ENCODE results near the gene RASGEF1B. TPM values are rescaled to one million over a fixed set of nuclear protein-coding genes. Genes with fewer than 3 reads are reported as not detected.

RASGEF1B gene
- total and polyA plus RNA-seq, 2 experiments from 2014 or later: 2.8 to 5.2 TPM

DNA sequence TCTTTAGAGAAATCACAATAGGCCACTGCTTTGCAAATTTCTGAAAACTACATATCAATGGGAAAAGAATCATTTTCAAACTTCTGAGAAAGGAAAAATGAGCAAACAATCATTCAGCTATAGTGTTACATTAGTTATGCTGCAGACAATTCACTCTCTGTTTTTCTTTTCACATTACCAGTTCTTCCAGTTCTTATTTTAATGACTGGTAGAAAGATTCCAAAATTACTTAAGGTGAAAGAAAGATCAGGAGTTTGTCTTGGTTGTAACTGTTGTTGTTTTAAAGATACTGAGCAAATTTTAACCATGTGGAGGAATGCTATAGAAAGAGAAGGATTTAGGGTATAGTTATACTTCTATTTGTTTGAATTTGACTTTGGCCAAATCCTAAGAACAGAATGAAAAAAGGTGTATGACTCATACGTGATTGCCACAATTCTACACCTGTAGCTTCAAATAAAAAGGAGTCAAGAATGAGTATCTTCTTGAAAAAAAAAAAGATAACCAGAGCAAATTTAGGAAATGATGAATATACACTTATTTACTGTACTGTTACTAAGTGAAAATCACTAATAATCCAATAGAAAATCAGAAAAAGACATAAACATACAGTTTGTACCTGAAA, 21.0 kb upstream of the RASGEF1B start (continued):
- TF ChIP-seq EZH2 (IDR thresholded peaks at IDR 0.05; ENCODE audit: low read depth, unreplicated experiment): no peak
- TF ChIP-seq, protein P1, sequence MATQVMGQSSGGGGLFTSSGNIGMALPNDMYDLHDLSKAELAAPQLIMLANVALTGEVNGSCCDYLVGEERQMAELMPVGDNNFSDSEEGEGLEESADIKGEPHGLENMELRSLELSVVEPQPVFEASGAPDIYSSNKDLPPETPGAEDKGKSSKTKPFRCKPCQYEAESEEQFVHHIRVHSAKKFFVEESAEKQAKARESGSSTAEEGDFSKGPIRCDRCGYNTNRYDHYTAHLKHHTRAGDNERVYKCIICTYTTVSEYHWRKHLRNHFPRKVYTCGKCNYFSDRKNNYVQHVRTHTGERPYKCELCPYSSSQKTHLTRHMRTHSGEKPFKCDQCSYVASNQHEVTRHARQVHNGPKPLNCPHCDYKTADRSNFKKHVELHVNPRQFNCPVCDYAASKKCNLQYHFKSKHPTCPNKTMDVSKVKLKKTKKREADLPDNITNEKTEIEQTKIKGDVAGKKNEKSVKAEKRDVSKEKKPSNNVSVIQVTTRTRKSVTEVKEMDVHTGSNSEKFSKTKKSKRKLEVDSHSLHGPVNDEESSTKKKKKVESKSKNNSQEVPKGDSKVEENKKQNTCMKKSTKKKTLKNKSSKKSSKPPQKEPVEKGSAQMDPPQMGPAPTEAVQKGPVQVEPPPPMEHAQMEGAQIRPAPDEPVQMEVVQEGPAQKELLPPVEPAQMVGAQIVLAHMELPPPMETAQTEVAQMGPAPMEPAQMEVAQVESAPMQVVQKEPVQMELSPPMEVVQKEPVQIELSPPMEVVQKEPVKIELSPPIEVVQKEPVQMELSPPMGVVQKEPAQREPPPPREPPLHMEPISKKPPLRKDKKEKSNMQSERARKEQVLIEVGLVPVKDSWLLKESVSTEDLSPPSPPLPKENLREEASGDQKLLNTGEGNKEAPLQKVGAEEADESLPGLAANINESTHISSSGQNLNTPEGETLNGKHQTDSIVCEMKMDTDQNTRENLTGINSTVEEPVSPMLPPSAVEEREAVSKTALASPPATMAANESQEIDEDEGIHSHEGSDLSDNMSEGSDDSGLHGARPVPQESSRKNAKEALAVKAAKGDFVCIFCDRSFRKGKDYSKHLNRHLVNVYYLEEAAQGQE (IDR thresholded peaks at IDR 0.05; ENCODE audit: unreplicated experiment): no peak
- TF ChIP-seq, protein P2, sequence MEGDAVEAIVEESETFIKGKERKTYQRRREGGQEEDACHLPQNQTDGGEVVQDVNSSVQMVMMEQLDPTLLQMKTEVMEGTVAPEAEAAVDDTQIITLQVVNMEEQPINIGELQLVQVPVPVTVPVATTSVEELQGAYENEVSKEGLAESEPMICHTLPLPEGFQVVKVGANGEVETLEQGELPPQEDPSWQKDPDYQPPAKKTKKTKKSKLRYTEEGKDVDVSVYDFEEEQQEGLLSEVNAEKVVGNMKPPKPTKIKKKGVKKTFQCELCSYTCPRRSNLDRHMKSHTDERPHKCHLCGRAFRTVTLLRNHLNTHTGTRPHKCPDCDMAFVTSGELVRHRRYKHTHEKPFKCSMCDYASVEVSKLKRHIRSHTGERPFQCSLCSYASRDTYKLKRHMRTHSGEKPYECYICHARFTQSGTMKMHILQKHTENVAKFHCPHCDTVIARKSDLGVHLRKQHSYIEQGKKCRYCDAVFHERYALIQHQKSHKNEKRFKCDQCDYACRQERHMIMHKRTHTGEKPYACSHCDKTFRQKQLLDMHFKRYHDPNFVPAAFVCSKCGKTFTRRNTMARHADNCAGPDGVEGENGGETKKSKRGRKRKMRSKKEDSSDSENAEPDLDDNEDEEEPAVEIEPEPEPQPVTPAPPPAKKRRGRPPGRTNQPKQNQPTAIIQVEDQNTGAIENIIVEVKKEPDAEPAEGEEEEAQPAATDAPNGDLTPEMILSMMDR (conservative IDR thresholded peaks at IDR 0.05; ENCODE audit: low read depth in 2 of 2): no peak
- TF ChIP-seq NANOG (IDR thresholded peaks at IDR 0.05; ENCODE audit: borderline replicate concordance): no peak
- no peak for TF ChIP-seq JUNB (IDR thresholded peaks at IDR 0.05; ENCODE audit: unreplicated experiment)

DNA sequence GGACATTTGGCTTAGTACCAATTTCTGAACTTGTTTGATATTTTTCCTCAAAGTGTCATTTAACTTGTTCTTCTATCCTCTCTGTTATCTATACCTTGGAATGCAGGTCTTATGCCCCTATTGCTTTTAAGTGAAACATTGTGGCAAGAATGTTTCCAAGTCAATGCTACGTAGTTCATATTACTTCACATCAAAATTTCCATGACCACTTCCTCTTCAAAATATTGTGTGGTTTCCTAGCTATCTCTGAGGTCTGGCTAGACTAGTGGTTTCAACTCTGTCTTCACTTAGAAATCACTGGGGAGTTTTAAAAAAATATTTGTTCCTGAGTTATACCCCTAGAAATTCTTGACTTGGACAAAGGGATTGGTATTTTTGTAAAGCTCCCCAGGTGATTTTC, 20.2 kb upstream of the RASGEF1B start:
- Histone ChIP-seq H3F3A (replicated peaks; ENCODE audit: low read depth) (no peaks in the 10 kb centered on the region; the same call in 1 of the 2 replicates), H4K20me1 (replicated peaks; ENCODE audit: insufficient read depth) (no peaks in the 10 kb centered on the region), H3K4me2 (no peak overlapping the region), H3K4me1 (ENCODE audit: insufficient read depth) (no peaks in the 10 kb centered on the region), H2AFZ (no peak overlapping the region), H3K9me2 (ENCODE audit: insufficient read depth) (no peaks in the 10 kb centered on the region; the same call in 1 of the 2 replicates), H3K79me2 (replicated peaks; ENCODE audit: insufficient read depth) (no peaks in the 10 kb centered on the region), H3K4me3 (no peak overlapping the region), H3K36me3 (ENCODE audit: insufficient read depth) (no peaks in the 10 kb centered on the region), H3K27ac (ENCODE audit: low read depth) (no peak overlapping the region), H3K27me3 (ENCODE audit: insufficient read depth) (no peaks in the 10 kb centered on the region)
- no peak overlapping the region for H3K27ac Mint-ChIP-seq
- peaks cover 18% of the 10 kb centered on the region; the same call in 2 of the 3 replicates for H3K36me3 Mint-ChIP-seq (ENCODE audit: low read depth)
- peaks cover 2% of the 10 kb centered on the region for H3K27me3 Mint-ChIP-seq (ENCODE audit: insufficient read depth, low read depth, poor library complexity)
- peaks cover 15% of the 10 kb centered on the region; the same call in 2 of the 3 replicates for H3K9me3 Mint-ChIP-seq
- DNase-seq (ENCODE audit: low spot score) (no peak), ATAC-seq (no peak)
- peaks cover 10% of the 10 kb centered on the region for H3K4me1 Mint-ChIP-seq
- no peak overlapping the region for H3K4me3 Mint-ChIP-seq
- no peak for TF ChIP-seq EZH2 (IDR thresholded peaks at IDR 0.05; ENCODE audit: low read depth, unreplicated experiment)
- TF ChIP-seq EZH2phosphoT487 (IDR thresholded peaks at IDR 0.05; ENCODE audit: unreplicated experiment): no peak
- no peak for TF ChIP-seq POLR2AphosphoS5 (IDR thresholded peaks at IDR 0.05; ENCODE audit: low read depth)

Data from GM23338 (cell line).